Measurements from ENCODE around the gene CACNA1B. TPM values are rescaled to one million over a fixed set of nuclear protein-coding genes. Genes with fewer than 3 reads are reported as not detected.

CACNA1B gene
- total RNA-seq, 6 donors from 2014 or later = 0.03 to 0.15 (median 0.03) TPM; not detected in 3

GRCh38 chr9:138007566-138007917 lies 130.0 kb downstream of the CACNA1B start:
- DNase-seq = no peak
- H3K4me3 ChIP-seq = no peak overlapping the region
- no peak overlapping the region for H3K27ac ChIP-seq
- H3K4me1 ChIP-seq = no peaks in the 10 kb centered on the region
- no peaks in the 10 kb centered on the region for H3K9me3 ChIP-seq
- 79 to 85% methylated on average over 9 of the region's 9 CpGs for WGBS, 2 donors
- H3K27me3 ChIP-seq = peaks cover 0 to 3% (median 0%) of the 10 kb centered on the region in 4 donors
- ATAC-seq (ENCODE audit: low FRiP score in 2 of 2) = no peak
- TF ChIP-seq POLR2A (IDR thresholded peaks at IDR 0.05) = no peak
- TF ChIP-seq EP300 (IDR thresholded peaks at IDR 0.05) = no peak
- no peak for TF ChIP-seq CTCF (IDR thresholded peaks at IDR 0.05)
- no peak for TF ChIP-seq POLR2AphosphoS5 (IDR thresholded peaks at IDR 0.05)
- no peaks in the 10 kb centered on the region for H3K36me3 ChIP-seq

- no peaks in the 10 kb centered on the region for H3K9me3 ChIP-seq
- no peak overlapping the region for H3K4me3 ChIP-seq
- peaks cover 0 to 3% (median 0%) of the 10 kb centered on the region in 4 donors for H3K27me3 ChIP-seq
- no peak for TF ChIP-seq CTCF (IDR thresholded peaks at IDR 0.05)
- TF ChIP-seq EP300 (IDR thresholded peaks at IDR 0.05) = no peak
- no peak for TF ChIP-seq POLR2AphosphoS5 (IDR thresholded peaks at IDR 0.05)
- TF ChIP-seq POLR2A (IDR thresholded peaks at IDR 0.05) = no peak
- ATAC-seq (ENCODE audit: low FRiP score in 2 of 2) (no peak), DNase-seq (peak in 1 of 2 donors; percentile 56)
- H3K4me1 ChIP-seq = no peaks in the 10 kb centered on the region
- no peaks in the 10 kb centered on the region for H3K36me3 ChIP-seq
- H3K27ac ChIP-seq = no peak overlapping the region
- WGBS, 2 donors = 81 to 87% methylated on average over 9 to 13 of the region's 15 CpGs
Measured at GRCh38 chr9:138007918-138008841, 130.6 kb downstream of the CACNA1B start.

GRCh38 chr9:138009016-138009802 lies 131.6 kb downstream of the CACNA1B start:
- peak in 1 of 2 donors; percentile 27 for DNase-seq
- ATAC-seq (ENCODE audit: low FRiP score in 2 of 2) = no peak
- 88 to 93% methylated on average over 17 of the region's 17 CpGs for WGBS, 2 donors
- Histone ChIP-seq H3K9me3 (no peaks in the 10 kb centered on the region), H3K4me3 (no peak overlapping the region), H3K36me3 (no peaks in the 10 kb centered on the region), H3K4me1 (no peaks in the 10 kb centered on the region), H3K27ac (no peak overlapping the region), H3K27me3 (peaks cover 0 to 3% (median 0%) of the 10 kb centered on the region in 4 donors)
- TF ChIP-seq POLR2AphosphoS5 (IDR thresholded peaks at IDR 0.05) (no peak), POLR2A (IDR thresholded peaks at IDR 0.05) (no peak), EP300 (IDR thresholded peaks at IDR 0.05) (no peak), CTCF (IDR thresholded peaks at IDR 0.05) (no peak)

GRCh38 chr9:138009803-138010690 lies 132.5 kb downstream of the CACNA1B start:
- H3K27ac ChIP-seq = no peak overlapping the region
- no peak overlapping the region for H3K4me3 ChIP-seq
- WGBS, 2 donors = 75 to 85% methylated on average over 5 to 16 of the region's 16 CpGs
- H3K36me3 ChIP-seq = no peaks in the 10 kb centered on the region
- DNase-seq (peak; percentile 18 to 47), ATAC-seq (ENCODE audit: low FRiP score in 2 of 2) (no peak)
- no peaks in the 10 kb centered on the region for H3K4me1 ChIP-seq
- H3K9me3 ChIP-seq = no peaks in the 10 kb centered on the region
- peaks cover 0 to 3% (median 0%) of the 10 kb centered on the region in 4 donors for H3K27me3 ChIP-seq
- TF ChIP-seq CTCF (IDR thresholded peaks at IDR 0.05) = no peak
- TF ChIP-seq POLR2A (IDR thresholded peaks at IDR 0.05) = no peak
- TF ChIP-seq EP300 (IDR thresholded peaks at IDR 0.05) = no peak
- TF ChIP-seq POLR2AphosphoS5 (IDR thresholded peaks at IDR 0.05) = no peak

All from upper lobe of left lung (tissue), 6 donors.